ENCODE results near the gene SSX1.
"Not testable (repeated sequence)": the region's sequence is repeated elsewhere in the genome, so short reads cannot be mapped to it uniquely, and the experiment has no call there.

Gene SSX1
- long read RNA-seq, donor 1: 0 reads
- long read RNA-seq, donor 2: 0 reads
- long read RNA-seq, donor 3: 0 reads
- long read RNA-seq, donor 4: 0 reads
- long read RNA-seq, donor 5: 0 reads
- long read RNA-seq, donor 6: 0 reads
- long read RNA-seq, donor 7: 0 reads
- long read RNA-seq, donor 8: 0 reads

GRCh38 chrX:48255062-48255796 is at the start of gene SSX1:
Gene SSX1 (plus strand): TSS chrX:48255392. CDS start chrX:48257242, 1,850 bp downstream.
- not testable (repeated sequence) for DNase-seq

DNA sequence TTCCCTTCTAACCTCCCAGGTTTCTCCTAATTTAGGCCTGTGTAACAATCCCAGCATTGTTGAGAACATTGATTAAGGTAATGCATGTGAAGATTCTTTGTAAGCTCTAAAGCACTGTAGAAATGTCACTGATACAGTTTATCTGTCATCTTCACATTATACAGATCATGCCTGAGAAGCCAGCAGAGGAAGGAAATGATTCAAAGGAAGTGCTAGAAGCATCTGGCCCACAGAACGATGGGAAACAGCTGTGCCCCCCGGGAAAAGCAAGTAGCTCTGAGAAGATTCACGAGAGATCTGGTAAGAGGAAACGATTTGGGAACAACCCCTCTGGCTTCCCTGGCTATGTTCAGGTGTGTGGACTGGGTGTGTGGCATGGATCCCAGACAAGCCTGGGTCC is 40.9 kb upstream of the SSX1 start:
- not testable (repeated sequence) for DNase-seq

DNA sequence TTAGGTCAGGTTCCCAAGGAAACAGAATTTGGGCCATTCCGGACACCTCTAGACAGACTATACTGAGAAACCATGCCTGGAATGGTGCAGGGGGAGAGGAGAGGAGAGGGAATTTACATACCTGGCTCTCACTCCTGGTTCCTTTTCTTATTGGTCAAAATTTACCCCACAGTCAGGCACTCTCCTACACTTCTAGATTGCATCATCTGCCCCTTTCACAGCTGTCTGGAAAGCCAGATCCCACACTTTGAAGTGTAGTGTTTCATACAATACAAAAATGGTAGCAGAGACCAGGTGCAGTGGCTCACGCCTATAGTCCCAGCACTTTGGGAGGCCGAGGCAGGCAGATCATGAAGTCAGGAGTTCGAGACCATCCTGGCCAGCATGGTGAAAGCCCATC is 31.0 kb upstream of the SSX1 start:
- DNase-seq: not testable (repeated sequence)

DNA sequence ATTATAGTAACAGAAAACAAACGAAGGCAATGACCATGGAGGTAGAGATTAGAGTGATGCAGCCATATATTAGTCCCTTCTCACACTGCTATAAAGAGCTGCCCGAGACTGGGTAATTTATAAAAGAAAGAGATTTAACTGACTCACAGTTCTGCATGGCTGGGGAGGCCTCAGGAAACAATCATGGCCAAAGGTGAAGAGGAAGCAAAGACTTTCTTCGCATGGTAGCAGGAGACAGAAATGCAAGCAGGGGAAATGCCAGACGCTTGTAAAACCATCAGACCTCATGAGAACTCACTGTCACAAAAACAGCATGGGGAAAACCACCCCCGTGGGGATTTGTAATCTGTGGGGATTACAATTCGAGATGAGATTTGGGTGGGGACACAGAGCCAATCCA is 2.2 kb upstream of the SSX1 start:
- DNase-seq: not testable (repeated sequence)

- not testable (repeated sequence) for DNase-seq
These were observed 19.2 kb downstream of the SSX1 start for GRCh38 chrX:48274365-48274764.

- no peak for DNase-seq
These were observed 23.8 kb downstream of the SSX1 start for GRCh38 chrX:48278958-48279357.

- DNase-seq: not testable (repeated sequence)
These were observed 25.5 kb downstream of the SSX1 start for GRCh38 chrX:48280729-48281128.

DNA sequence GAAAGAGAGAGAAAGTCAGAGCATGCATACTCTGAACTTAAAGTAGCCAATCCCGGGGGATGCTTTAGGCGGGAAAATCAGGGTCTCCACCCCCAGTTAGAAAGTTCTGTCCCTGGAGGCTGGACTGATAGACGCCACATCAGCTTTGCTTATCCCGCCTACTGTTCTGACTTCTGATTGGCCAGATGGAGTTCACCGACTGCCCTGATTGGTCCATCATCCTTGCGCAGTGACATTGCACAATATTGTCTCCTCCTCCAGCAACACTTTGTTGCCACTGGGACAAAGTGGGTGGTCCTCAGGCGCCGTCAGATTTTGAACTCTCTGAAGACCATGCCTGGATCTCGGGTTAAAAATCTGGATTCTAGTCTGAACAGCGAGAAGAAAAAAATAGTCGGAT is 51.0 kb downstream of the SSX1 start:
- DNase-seq: no peak

DNA sequence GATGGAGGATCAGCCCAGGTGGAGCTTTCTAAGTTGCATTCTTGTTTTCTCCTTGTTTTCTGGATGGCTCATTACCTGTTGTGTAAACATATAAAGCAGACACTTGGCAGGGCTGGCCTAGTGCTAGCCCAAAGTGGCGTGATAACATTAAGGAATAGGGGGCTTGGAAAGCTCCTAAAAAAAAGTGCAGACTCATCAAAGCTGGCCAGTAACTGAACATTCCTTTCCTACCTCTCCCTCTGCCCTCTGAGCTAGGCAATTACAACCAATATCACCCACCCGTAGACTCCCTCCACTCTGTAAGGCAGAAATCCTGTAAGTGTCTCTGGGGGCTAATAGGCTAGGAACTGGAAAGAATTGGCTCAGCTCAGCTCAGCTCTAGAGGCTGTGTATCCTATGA is 58.8 kb downstream of the SSX1 start:
- not testable (repeated sequence) for DNase-seq

Data from right kidney (tissue), 9 donors.